PC-9 (cell line): ENCODE results near the gene ADH1C. TPM values are rescaled to one million over a fixed set of nuclear protein-coding genes. Genes with fewer than 3 reads are reported as not detected.
"Not testable (repeated sequence)": the region's sequence is repeated elsewhere in the genome, so short reads cannot be mapped to it uniquely, and the experiment has no call there.

Source experiments
- BruUV-seq: library from RNA; stranded (reverse); fragments of 400-500 nt; replicated peaks from 2 replicates; lab custom pipeline; 2021; lab: Mats Ljungman, UMichigan
- CTCF ChIA-PET: fragments of 300-600 bp; sonication (Branson Sonifier 250); formaldehyde crosslinking; loops from one replicate; lab custom pipeline; 2022; ENCODE audit warnings: antibody characterized with exemption; lab: Charles Lee
- POLR2A ChIA-PET: fragments of 300-600 bp; sonication (Branson Sonifier 250); formaldehyde crosslinking; loops from one replicate; lab custom pipeline; 2022; ENCODE audit warnings: antibody characterized with exemption; ENCODE audit not compliant: unreplicated experiment; lab: Charles Lee
- DNase-seq, 2 experiments: peaks; one replicate each; pipeline versions ENCODE4 v3.0.0 to v3.0.0-alpha.2; 2015 to 2022; ENCODE audit warnings: mixed read lengths in 1 of 2
- H2AFZ ChIP-seq: fragments of 200-600 bp; sonication (generic); 2 replicates; pipeline ENCODE4 v1.8.1; 2017; ENCODE audit warnings: antibody characterized with exemption
- H3F3A ChIP-seq: fragments of 200-600 bp; sonication (generic); 2 replicates; pipeline ENCODE4 v1.8.1; 2017; ENCODE audit warnings: antibody characterized with exemption, mild to moderate bottlenecking, low read depth; ENCODE audit not compliant: insufficient read depth
- H3K27ac ChIP-seq: fragments of 200-600 bp; sonication (generic); 2 replicates; pipeline ENCODE4 v1.6.1; 2016; ENCODE audit warnings: mixed run types
- H3K27me3 ChIP-seq: fragments of 200-600 bp; sonication (generic); 2 replicates; pipeline ENCODE4 v1.6.1; 2016; ENCODE audit warnings: low read depth, mixed run types; ENCODE audit not compliant: insufficient read depth
- H3K36me3 ChIP-seq: fragments of 200-600 bp; sonication (generic); 2 replicates; pipeline ENCODE4 v1.6.1; 2016; ENCODE audit warnings: low read depth, mixed run types
- H3K4me1 ChIP-seq: fragments of 200-600 bp; sonication (generic); replicated peaks from 2 replicates; pipeline ENCODE4 v1.6.1; 2016; ENCODE audit warnings: mixed run types; ENCODE audit not compliant: insufficient read depth
- H3K4me2 ChIP-seq: fragments of 200-600 bp; sonication (generic); 2 replicates; pipeline ENCODE4 v1.6.1; 2017; ENCODE audit warnings: mixed run types
- H3K4me3 ChIP-seq: fragments of 200-600 bp; sonication (generic); 2 replicates; pipeline ENCODE4 v1.6.1; 2016; ENCODE audit warnings: mixed run types
- H3K79me2 ChIP-seq: fragments of 200-600 bp; sonication (generic); 2 replicates; pipeline ENCODE4 v1.6.1; 2017; ENCODE audit warnings: low read depth, mixed run types
- H3K9me2 ChIP-seq: fragments of 200-600 bp; sonication (generic); 2 replicates; pipeline ENCODE4 v1.8.1; 2017; ENCODE audit warnings: mild to moderate bottlenecking; ENCODE audit not compliant: insufficient read depth
- H3K9me3 ChIP-seq: fragments of 200-600 bp; sonication (generic); 2 replicates; pipeline ENCODE4 v1.8.1; 2016; ENCODE audit warnings: low read depth; ENCODE audit not compliant: insufficient read depth
- H4K20me1 ChIP-seq: fragments of 200-600 bp; sonication (generic); 2 replicates; pipeline ENCODE4 v1.8.1; 2017; ENCODE audit not compliant: insufficient read depth
- CTCF ChIP-seq: fragments of 200-600 bp; sonication (generic); conservative IDR thresholded peaks from 2 replicates; pipeline ENCODE4 v1.6.1; 2017; ENCODE audit warnings: mixed run types, antibody characterized with exemption, mild to moderate bottlenecking, moderate library complexity
- EZH2 ChIP-seq: fragments of 200-600 bp; sonication (generic); IDR thresholded peaks from 2 replicates; pipeline ENCODE4 v1.8.0; 2017; ENCODE audit warnings: antibody characterized with exemption, low read depth
- intact Hi-C: fragments of 100-400 bp; cut with micrococcal nuclease; formaldehyde crosslinking; loops from one replicate; pipeline ENCODE4 v1.10.0; 2022; ENCODE audit not compliant: unreplicated experiment
- total RNA-seq: library from RNA; stranded (reverse); gene quantifications from 2 replicates; pipeline ENCODE4 v1.2.3, GENCODE V29; 2021

Gene ADH1C
- total RNA-seq, 1 experiment from 2014 or later: 0.63 TPM

DNA sequence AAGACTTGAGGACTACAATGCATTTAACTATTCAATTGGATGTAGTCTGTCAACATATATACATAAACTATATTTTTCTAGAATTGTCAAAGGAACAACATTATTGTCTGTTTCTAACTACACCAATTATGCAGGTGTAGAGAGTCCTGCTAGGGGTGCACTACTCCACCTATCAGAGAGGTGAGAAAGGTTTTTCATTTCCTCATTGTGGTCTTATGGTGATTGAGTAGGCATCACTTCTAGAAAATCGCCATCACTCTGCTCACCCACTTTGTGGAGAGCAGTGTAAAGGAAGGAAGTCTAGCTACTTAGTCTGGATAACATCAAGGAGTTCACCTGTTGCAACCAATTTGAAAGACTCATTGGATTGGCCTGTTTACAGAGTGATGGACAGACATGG lies 4.4 kb upstream of the ADH1C start:
- TF ChIP-seq EZH2 (no peak), CTCF (no peak)
- intact Hi-C loops: no loop called here
- H3K36me3 ChIP-seq: no peaks in the 10 kb centered on the region
- no TSS peak for BruUV-seq
- CTCF ChIA-PET: no interaction called here
- no peak overlapping the region for H3K27ac ChIP-seq
- H3K27me3 ChIP-seq: no peaks in the 10 kb centered on the region
- no peak overlapping the region for H3K4me3 ChIP-seq
- H3K4me1 ChIP-seq: peaks cover 7% of the 10 kb centered on the region
- H3K9me2 ChIP-seq: no peaks in the 10 kb centered on the region
- H3K79me2 ChIP-seq: no peaks in the 10 kb centered on the region
- H2AFZ ChIP-seq: no peak overlapping the region
- H4K20me1 ChIP-seq: no peaks in the 10 kb centered on the region
- no peaks in the 10 kb centered on the region for H3K9me3 ChIP-seq
- H3K4me2 ChIP-seq: no peak overlapping the region
- no peak for DNase-seq
- H3F3A ChIP-seq: no peaks in the 10 kb centered on the region
- POLR2A ChIA-PET: no interaction called here

GRCh38 chr4:99356149-99356548 lies 3.6 kb upstream of the ADH1C start:
- H3K4me1 ChIP-seq, H3F3A ChIP-seq, CTCF ChIA-PET, H3K9me2 ChIP-seq, BruUV-seq, H4K20me1 ChIP-seq, H3K36me3 ChIP-seq, H3K4me2 ChIP-seq, H2AFZ ChIP-seq, H3K9me3 ChIP-seq, H3K79me2 ChIP-seq, DNase-seq, H3K27ac ChIP-seq, intact Hi-C loops, H3K4me3 ChIP-seq, H3K27me3 ChIP-seq, POLR2A ChIA-PET: not testable (repeated sequence)

DNA sequence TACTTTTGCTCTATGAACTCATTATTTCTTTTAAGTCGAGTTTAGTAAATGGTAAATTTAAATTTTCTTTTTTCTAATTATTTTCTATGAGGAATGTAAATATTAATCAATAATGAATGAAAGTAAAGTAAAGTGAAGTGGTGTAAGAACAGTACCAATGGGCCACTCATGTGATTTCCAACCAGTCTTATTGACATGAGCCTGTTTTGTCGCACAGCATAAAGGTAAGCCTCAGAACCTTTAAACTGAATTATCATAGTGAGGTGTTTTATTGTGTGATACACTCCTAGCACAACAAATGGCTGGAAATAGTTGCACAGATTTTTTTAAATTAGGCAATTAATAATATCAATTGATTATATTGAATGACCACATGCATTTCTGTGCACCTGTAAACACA lies 1.1 kb downstream of the ADH1C start:
- no TSS peak for BruUV-seq
- no peak for DNase-seq
- no peaks in the 10 kb centered on the region for H3K36me3 ChIP-seq
- TF ChIP-seq CTCF (no peak), EZH2 (no peak)
- H3K4me1 ChIP-seq: peaks cover 7% of the 10 kb centered on the region
- intact Hi-C loops: no loop called here
- POLR2A ChIA-PET: no interaction called here
- H4K20me1 ChIP-seq: no peaks in the 10 kb centered on the region
- no peaks in the 10 kb centered on the region for H3K27me3 ChIP-seq
- H3K27ac ChIP-seq: no peak overlapping the region
- CTCF ChIA-PET: no interaction called here
- no peak overlapping the region for H2AFZ ChIP-seq
- no peaks in the 10 kb centered on the region for H3K9me3 ChIP-seq
- H3K4me2 ChIP-seq: no peak overlapping the region
- H3K4me3 ChIP-seq: no peak overlapping the region
- no peaks in the 10 kb centered on the region for H3F3A ChIP-seq
- H3K79me2 ChIP-seq: no peaks in the 10 kb centered on the region
- H3K9me2 ChIP-seq: no peaks in the 10 kb centered on the region

- no peaks in the 10 kb centered on the region for H3K9me3 ChIP-seq
- no peaks in the 10 kb centered on the region for H3F3A ChIP-seq
- H3K9me2 ChIP-seq: no peaks in the 10 kb centered on the region
- no peak overlapping the region for H3K27ac ChIP-seq
- no TSS peak for BruUV-seq
- DNase-seq: no peak
- H3K4me3 ChIP-seq: no peak overlapping the region
- peaks cover 7% of the 10 kb centered on the region for H3K4me1 ChIP-seq
- H3K4me2 ChIP-seq: no peak overlapping the region
- CTCF ChIA-PET: no interaction called here
- no peaks in the 10 kb centered on the region for H3K36me3 ChIP-seq
- no peaks in the 10 kb centered on the region for H3K27me3 ChIP-seq
- no peak overlapping the region for H2AFZ ChIP-seq
- H4K20me1 ChIP-seq: no peaks in the 10 kb centered on the region
- no peaks in the 10 kb centered on the region for H3K79me2 ChIP-seq
- intact Hi-C loops: no loop called here
- POLR2A ChIA-PET: no interaction called here
- no peak for TF ChIP-seq CTCF
- TF ChIP-seq EZH2: no peak
Measured at GRCh38 chr4:99349338-99349737, 3.2 kb downstream of the ADH1C start.

GRCh38 chr4:99342624-99343023 lies 9.9 kb downstream of the ADH1C start:
- BruUV-seq, H3K9me2 ChIP-seq, H3K36me3 ChIP-seq, H3K27ac ChIP-seq, H3K27me3 ChIP-seq, POLR2A ChIA-PET, H3K79me2 ChIP-seq, H3K9me3 ChIP-seq, CTCF ChIA-PET, H3F3A ChIP-seq, H4K20me1 ChIP-seq, H3K4me1 ChIP-seq, DNase-seq, H2AFZ ChIP-seq, intact Hi-C loops, H3K4me2 ChIP-seq, H3K4me3 ChIP-seq: not testable (repeated sequence)
